Measurements from ENCODE around the gene BICC1.
"Not testable (repeated sequence)": the region's sequence is repeated elsewhere in the genome, so short reads cannot be mapped to it uniquely, and the experiment has no call there.

Gene BICC1

GRCh38 chr10:58570307-58570723, 57.6 kb downstream of the BICC1 start:
- DNase-seq, result no peak

- no peak for DNase-seq
Measured at GRCh38 chr10:58570979-58571378, 58.3 kb downstream of the BICC1 start.

- DNase-seq, result no peak
Measured at GRCh38 chr10:58573144-58573543, 60.5 kb downstream of the BICC1 start.

- DNase-seq, result no peak
Measured at GRCh38 chr10:58574058-58574457, 61.4 kb downstream of the BICC1 start.

- no peak for DNase-seq
Measured at GRCh38 chr10:58575491-58575890, 62.8 kb downstream of the BICC1 start.

GRCh38 chr10:58576751-58577436, 64.2 kb downstream of the BICC1 start:
- no peak for DNase-seq

- DNase-seq, result no peak
Measured at GRCh38 chr10:58577437-58577777, 64.7 kb downstream of the BICC1 start.

GRCh38 chr10:58578366-58578765, 65.7 kb downstream of the BICC1 start:
- DNase-seq, result no peak

GRCh38 chr10:58579011-58579655, 66.5 kb downstream of the BICC1 start:
- no peak for DNase-seq

GRCh38 chr10:58582045-58582444, 69.4 kb downstream of the BICC1 start:
- DNase-seq, result no peak

GRCh38 chr10:58585435-58585834, 72.8 kb downstream of the BICC1 start:
- DNase-seq, result no peak

GRCh38 chr10:58586282-58587245, 73.9 kb downstream of the BICC1 start:
- no peak for DNase-seq

- no peak for DNase-seq
Measured at GRCh38 chr10:58587676-58588075, 75.0 kb downstream of the BICC1 start.

GRCh38 chr10:58588673-58589265, 76.1 kb downstream of the BICC1 start:
- no peak for DNase-seq

- no peak for DNase-seq
Measured at GRCh38 chr10:58590152-58590840, 77.6 kb downstream of the BICC1 start.

- no peak for DNase-seq
Measured at GRCh38 chr10:58590924-58591323, 78.3 kb downstream of the BICC1 start.

- no peak for DNase-seq
Measured at GRCh38 chr10:58593008-58593407, 80.3 kb downstream of the BICC1 start.

GRCh38 chr10:58597211-58597610, 84.5 kb downstream of the BICC1 start:
- not testable (repeated sequence) for DNase-seq

GRCh38 chr10:58599927-58600553, 87.4 kb downstream of the BICC1 start:
- DNase-seq, result no peak

GRCh38 chr10:58608351-58608750, 95.7 kb downstream of the BICC1 start:
- no peak for DNase-seq

- no peak for DNase-seq
Measured at GRCh38 chr10:58608826-58609531, 96.3 kb downstream of the BICC1 start.
